Skeletal muscle cell (primary cell): ENCODE data around the gene OOEP.

Experiments
- DNase-seq: peaks from one replicate; pipeline ENCODE4 v3.0.0-alpha.2; 2010; ENCODE audit warnings: low read depth
- H3K4me3 ChIP-seq: 2 replicates; pipeline ENCODE4 v1.5.1; 2011; ENCODE audit warnings: low read depth, mild to moderate bottlenecking, control low read depth, low read length, moderate library complexity

OOEP gene

GRCh38 chr6:73368675-73369074, 1.0 kb downstream of the OOEP start:
- no peak overlapping the region for H3K4me3 ChIP-seq
- DNase-seq: no peak

DNA sequence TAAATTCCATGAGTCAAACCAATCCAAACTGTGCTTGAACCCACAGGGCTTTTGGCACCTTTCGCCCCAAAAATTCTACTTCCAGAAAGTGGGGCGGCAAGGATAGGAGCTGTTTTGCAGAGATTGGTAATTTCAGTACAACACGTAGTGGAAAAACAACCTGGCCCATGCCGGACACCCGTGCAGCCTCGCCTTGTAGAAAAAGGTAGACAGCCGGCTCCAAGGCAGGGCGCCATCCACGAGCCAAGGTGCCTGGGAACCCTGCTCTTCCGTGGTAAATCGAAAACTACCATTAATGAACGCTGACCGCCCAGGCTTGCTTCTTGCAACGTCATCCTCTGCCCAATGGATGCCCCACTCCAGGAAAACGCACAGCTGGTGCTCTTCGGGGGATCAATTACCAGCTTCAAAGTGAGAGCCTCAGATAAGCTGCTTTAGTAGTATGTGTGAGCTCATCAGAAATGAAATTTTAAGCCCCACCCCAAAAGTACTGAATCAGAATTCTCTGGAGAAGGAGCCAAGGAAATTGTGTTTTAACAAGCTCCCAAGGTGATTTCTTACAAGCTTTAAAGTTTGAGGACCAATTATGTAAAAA, 1.8 kb downstream of the OOEP start:
- DNase-seq: no peak
- no peak overlapping the region for H3K4me3 ChIP-seq

- no peak overlapping the region for H3K4me3 ChIP-seq
- no peak for DNase-seq
Observed at GRCh38 chr6:73364549-73364948, 5.1 kb downstream of the OOEP start.

- DNase-seq: no peak
- H3K4me3 ChIP-seq: no peak overlapping the region
Observed at GRCh38 chr6:73364121-73364520, 5.6 kb downstream of the OOEP start.

- no peak overlapping the region for H3K4me3 ChIP-seq
Observed at GRCh38 chr6:73363537-73363875, 6.2 kb downstream of the OOEP start.

DNA sequence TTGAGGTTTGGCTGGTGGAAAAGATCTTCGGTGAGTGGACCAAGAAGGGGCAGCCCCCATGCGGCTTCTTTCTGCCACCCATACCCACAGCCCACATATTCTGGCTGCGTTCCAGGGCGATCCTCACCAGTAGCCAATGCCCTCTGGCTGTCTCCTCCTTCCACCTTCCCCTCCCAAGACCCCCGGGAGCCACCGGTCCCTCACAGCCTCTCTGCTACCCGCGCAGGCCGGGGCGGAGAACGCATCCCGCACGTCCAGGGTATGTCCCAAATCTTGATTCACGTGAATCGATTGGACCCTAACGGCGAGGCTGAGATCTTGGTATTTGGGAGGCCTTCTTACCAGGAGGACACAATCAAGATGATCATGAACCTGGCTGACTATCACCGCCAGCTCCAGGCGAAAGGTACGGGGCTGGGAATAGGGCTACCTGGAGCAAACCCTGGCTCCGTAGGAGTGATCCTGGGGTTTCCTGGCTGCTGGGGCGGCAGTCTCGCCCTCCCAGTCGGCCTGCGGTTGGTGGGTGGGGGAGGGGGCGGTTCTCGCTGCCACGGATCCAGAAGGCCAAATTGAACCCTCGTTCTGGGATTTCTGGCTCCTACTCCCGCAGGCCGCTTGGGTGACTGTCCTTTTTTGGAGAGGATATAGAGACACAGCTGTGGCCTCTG, 6.7 kb downstream of the OOEP start:
- DNase-seq: no peak
- H3K4me3 ChIP-seq: no peak overlapping the region

More at GRCh38 chr6:73363537-73363875, 6.2 kb downstream of the OOEP start:
- no peak for DNase-seq

DNA sequence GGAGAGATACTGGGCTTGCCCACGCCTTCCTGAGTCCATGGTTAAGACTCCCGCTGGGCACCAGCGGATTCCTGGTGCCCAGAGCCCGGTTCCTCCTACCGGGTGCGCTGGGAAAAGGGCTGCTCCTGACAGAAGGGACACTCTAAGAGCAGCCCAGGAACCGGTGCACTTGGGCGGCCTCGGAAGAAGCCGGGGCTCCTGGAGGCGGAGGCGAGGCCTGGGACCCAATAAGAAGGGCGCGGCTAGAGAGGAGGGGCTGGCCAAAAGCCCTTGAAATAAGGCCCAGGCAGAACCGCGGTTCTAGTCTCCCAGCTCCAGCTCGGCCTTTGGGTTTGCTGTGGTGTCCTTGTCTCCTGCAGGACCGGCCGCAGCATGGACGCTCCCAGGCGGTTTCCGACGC, 7.3 kb downstream of the OOEP start, which contains the start of gene KHDC3L:
TSS of gene KHDC3L (plus strand) at position 301 of the 400 bp plus-strand sequence. CDS start at position 373, 72 bp downstream.
- DNase-seq: no peak
- no peak within 1 kb of the TSS for H3K4me3 ChIP-seq

GRCh38 chr6:73353636-73354593, 15.8 kb downstream of the OOEP start, which contains the start of gene DPPA5:
Gene DPPA5 (minus strand): TSS chr6:73354276. CDS start chr6:73354225, 51 bp downstream.
- H3K4me3 ChIP-seq: no peak within 1 kb of the TSS
- no peak for DNase-seq

DNA sequence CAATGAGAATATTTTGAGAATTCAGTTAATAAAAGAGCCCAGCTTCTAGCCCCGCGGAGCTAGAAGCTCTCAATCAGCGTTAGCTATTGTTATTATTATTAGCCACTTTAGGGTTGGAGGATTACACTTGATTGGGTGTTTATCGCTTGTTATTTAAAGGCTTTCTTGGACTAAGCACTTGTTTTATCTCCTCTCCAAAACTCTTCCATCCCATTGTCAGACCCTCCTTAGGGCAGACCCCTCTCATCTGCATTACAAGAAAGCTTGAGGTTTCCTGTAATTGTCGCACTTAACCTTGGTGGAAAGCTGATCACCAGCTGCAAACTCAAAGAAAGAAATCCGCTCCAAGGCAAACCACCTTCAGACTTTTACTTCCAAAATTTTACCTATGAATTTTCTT, 20.4 kb downstream of the OOEP start:
- DNase-seq: no peak

DNA sequence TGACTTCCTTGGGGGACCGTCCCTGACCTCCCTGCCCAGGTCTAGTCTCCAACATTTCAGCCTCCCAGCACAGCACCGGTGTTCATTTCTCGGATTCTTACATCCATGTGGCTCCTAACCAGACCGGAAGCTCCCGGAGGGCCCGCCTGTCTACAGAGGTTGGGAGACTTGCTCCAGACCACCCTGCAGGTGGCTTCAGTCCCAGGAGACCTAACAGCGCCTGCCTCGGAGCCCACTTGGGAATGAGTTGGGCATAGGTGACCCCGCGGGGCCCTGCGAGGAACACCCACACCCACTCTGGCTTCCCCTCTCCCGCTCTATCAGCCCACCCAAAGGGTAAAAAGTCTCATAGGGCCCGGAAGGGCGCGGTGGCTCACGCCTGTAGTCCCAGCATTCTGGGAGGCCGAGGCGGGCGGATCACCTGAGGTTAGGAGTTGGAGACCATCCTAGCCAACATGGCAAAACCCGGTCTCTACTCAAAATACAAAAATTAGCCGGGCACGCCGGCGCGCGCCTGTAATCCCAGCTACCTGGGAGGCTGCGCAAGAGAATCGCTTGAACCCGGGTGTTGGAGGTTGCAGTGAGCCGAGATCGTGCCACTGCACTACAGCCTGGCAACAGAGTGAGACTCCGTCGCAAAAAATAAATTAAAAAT, 21.0 kb downstream of the OOEP start:
- DNase-seq: no peak
- H3K4me3 ChIP-seq: no peak overlapping the region

More for the DNA sequence above, 20.4 kb downstream of the OOEP start:
- no peak overlapping the region for H3K4me3 ChIP-seq

- no peak overlapping the region for H3K4me3 ChIP-seq
- DNase-seq: no peak
Observed at GRCh38 chr6:73343164-73343563, 26.5 kb downstream of the OOEP start.

GRCh38 chr6:73342174-73342573, 27.5 kb downstream of the OOEP start:
- H3K4me3 ChIP-seq: no peak overlapping the region
- DNase-seq: no peak

GRCh38 chr6:73341335-73341734, 28.4 kb downstream of the OOEP start:
- H3K4me3 ChIP-seq: no peak overlapping the region
- no peak for DNase-seq

GRCh38 chr6:73340048-73340447, 29.6 kb downstream of the OOEP start:
- no peak for DNase-seq
- H3K4me3 ChIP-seq: no peak overlapping the region

GRCh38 chr6:73339340-73339739, 30.4 kb downstream of the OOEP start:
- DNase-seq: no peak

GRCh38 chr6:73329201-73329600, 40.5 kb downstream of the OOEP start:
- no peak for DNase-seq
- H3K4me3 ChIP-seq: no peak overlapping the region

More at GRCh38 chr6:73339340-73339739, 30.4 kb downstream of the OOEP start:
- H3K4me3 ChIP-seq: no peak overlapping the region

DNA sequence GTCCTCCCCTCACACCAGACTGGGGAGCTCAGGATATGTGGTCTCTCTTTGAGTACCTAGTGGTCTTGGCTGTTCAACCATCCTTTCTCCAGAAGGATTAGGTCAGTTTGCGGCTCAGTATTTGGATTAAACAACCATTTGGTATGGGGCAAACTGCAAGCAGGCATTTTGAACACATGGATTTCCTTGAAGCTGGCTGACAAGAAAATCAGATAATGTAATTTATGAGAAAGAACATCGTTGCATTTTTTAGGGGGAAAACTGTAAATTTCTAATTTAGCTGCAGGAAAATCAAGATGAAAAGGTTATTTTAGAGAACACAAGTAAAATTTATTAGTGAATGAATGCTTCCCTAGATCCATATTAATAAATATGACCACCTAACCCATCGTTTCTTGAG, 40.9 kb downstream of the OOEP start:
- H3K4me3 ChIP-seq: no peak overlapping the region
- DNase-seq: no peak

- H3K4me3 ChIP-seq: no peak overlapping the region
- DNase-seq: no peak
Observed at GRCh38 chr6:73325656-73326055, 44.0 kb downstream of the OOEP start.

GRCh38 chr6:73323323-73323722, 46.4 kb downstream of the OOEP start:
- DNase-seq: no peak
- no peak overlapping the region for H3K4me3 ChIP-seq
